ENCODE data around the gene KRT1. TPM values are rescaled to one million over a fixed set of nuclear protein-coding genes. Genes with fewer than 3 reads are reported as not detected.
"Not testable (repeated sequence)": the region's sequence is repeated elsewhere in the genome, so short reads cannot be mapped to it uniquely, and the experiment has no call there.

KRT1 gene
- total RNA-seq, 1 donor from 2014 or later = 3.5 TPM

DNA sequence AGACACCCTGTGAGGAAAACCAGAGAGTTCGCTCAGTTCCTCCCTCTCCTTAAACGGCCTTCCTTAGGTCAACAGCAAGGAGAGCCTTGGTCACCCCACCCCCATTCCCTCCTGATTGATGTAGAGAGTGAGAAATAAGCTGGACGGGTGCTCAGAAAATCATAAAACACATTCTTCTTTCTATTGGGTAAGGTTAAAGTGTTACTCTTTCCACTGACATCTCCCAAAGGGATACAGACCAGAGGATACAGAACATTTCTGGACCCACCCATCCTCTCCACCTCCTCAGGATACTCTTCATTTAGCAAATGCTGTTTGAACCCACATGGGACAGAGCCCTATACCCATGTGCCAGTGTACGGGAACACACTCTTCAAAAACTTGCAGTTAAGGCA, 34.7 kb upstream of the KRT1 start:
- Histone ChIP-seq H3K4me3 (no peak overlapping the region), H3K36me3 (no peaks in the 10 kb centered on the region), H3K27me3 (peaks cover 48% of the 10 kb centered on the region), H3K27ac (no peak overlapping the region), H3K9me3 (no peaks in the 10 kb centered on the region), H3K4me1 (peaks cover 6% of the 10 kb centered on the region)
- intact Hi-C loops (cut with DNase I) = loop anchor here (10.0 kb wide), 1 partner anchor 140 kb away; no protein-coding TSS in a partner anchor
- TF ChIP-seq CTCF (IDR thresholded peaks at IDR 0.05) = no peak
- DNase-seq = no peak
- no peak for ATAC-seq

GRCh38 chr12:52713960-52714886, 34.0 kb upstream of the KRT1 start:
- Histone ChIP-seq H3K27ac (no peak overlapping the region), H3K4me3 (no peak overlapping the region), H3K36me3 (no peaks in the 10 kb centered on the region), H3K4me1 (peaks cover 6% of the 10 kb centered on the region), H3K27me3 (peaks cover 48% of the 10 kb centered on the region), H3K9me3 (no peaks in the 10 kb centered on the region)
- ATAC-seq (peak; percentile 32), DNase-seq (no peak)
- TF ChIP-seq CTCF (IDR thresholded peaks at IDR 0.05) = no peak
- intact Hi-C loops (cut with DNase I) = loop anchor here (10.0 kb wide), 1 partner anchor 141 kb away; no protein-coding TSS in a partner anchor

DNA sequence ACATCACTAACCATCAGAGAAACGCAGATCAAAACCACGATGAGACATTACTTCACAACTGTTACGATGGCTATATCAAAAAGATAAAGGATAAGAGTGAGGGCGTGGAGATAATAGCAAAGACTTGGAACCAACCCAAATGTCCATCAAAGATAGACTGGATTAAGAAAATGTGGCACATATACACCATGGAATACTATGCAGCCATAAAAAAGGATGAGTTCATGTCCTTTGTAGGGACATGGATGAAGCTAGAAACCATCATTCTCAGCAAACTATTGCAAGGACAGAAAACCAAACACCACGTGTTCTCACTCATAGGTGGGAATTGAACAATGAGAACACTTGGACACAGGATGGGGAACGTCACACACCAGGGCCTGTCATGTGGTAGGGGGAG, 31.9 kb upstream of the KRT1 start:
- H3K36me3 ChIP-seq, DNase-seq, H3K9me3 ChIP-seq, H3K4me3 ChIP-seq, ATAC-seq, H3K27ac ChIP-seq, H3K4me1 ChIP-seq: not testable (repeated sequence)
- H3K27me3 ChIP-seq = peaks cover 48% of the 10 kb centered on the region
- intact Hi-C loops (cut with DNase I) = loop anchor here (10.0 kb wide), 1 partner anchor 143 kb away; no protein-coding TSS in a partner anchor

GRCh38 chr12:52710730-52711129, 30.5 kb upstream of the KRT1 start:
- Histone ChIP-seq H3K27me3 (peaks cover 38% of the 10 kb centered on the region), H3K36me3 (no peaks in the 10 kb centered on the region), H3K4me3 (no peak overlapping the region), H3K9me3 (no peaks in the 10 kb centered on the region), H3K27ac (no peak overlapping the region), H3K4me1 (peaks cover 6% of the 10 kb centered on the region)
- TF ChIP-seq CTCF (IDR thresholded peaks at IDR 0.05) = no peak
- DNase-seq (no peak), ATAC-seq (no peak)
- intact Hi-C loops (cut with DNase I) = loop anchor here (10.0 kb wide), 1 partner anchor 144 kb away; no protein-coding TSS in a partner anchor

- peaks cover 10% of the 10 kb centered on the region for H3K27me3 ChIP-seq
- H3K36me3 ChIP-seq = no peaks in the 10 kb centered on the region
- no peaks in the 10 kb centered on the region for H3K4me1 ChIP-seq
- no peaks in the 10 kb centered on the region for H3K9me3 ChIP-seq
- intact Hi-C loops (cut with DNase I) = no loop called here
- ATAC-seq (no peak), DNase-seq (no peak)
- TF ChIP-seq CTCF (IDR thresholded peaks at IDR 0.05) = no peak
- no peak overlapping the region for H3K4me3 ChIP-seq
- no peak overlapping the region for H3K27ac ChIP-seq
Measured at GRCh38 chr12:52708010-52708409, 27.8 kb upstream of the KRT1 start.

DNA sequence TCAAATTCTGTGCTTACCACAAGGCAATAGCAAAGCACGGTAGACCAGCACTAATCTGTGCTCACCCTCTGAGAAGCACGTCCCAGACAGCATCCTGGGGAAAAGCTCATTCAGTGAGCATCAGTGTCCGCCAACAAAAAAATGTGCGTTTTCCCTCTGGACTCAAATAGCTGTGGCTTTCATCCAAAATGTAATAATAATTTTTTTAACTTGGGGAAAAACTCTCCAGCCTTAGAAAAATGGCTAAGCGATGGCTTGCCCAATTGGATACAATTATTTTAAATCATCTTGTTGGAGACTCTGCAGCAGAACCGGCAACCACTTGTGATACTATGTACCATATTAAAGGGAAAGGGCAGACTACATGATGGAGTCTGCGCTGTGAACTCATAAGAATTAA, 24.3 kb upstream of the KRT1 start:
- Histone ChIP-seq H3K4me3 (no peak overlapping the region), H3K9me3 (no peaks in the 10 kb centered on the region), H3K27me3 (peaks cover 9% of the 10 kb centered on the region), H3K4me1 (no peaks in the 10 kb centered on the region), H3K36me3 (no peaks in the 10 kb centered on the region), H3K27ac (no peak overlapping the region)
- intact Hi-C loops (cut with DNase I) = no loop called here
- no peak for TF ChIP-seq CTCF (IDR thresholded peaks at IDR 0.05)
- DNase-seq (no peak), ATAC-seq (no peak)
